Raji (cell line): ENCODE data around the gene CPSF6.

ENCODE experiments used
- POLR2A ChIP-seq: IDR thresholded peaks from 2 replicates; pipeline ENCODE4 v1.6.1; 2011; ENCODE audit warnings: low read depth, low read length, control low read depth; ENCODE audit not compliant: insufficient read depth

The CPSF6 gene

DNA sequence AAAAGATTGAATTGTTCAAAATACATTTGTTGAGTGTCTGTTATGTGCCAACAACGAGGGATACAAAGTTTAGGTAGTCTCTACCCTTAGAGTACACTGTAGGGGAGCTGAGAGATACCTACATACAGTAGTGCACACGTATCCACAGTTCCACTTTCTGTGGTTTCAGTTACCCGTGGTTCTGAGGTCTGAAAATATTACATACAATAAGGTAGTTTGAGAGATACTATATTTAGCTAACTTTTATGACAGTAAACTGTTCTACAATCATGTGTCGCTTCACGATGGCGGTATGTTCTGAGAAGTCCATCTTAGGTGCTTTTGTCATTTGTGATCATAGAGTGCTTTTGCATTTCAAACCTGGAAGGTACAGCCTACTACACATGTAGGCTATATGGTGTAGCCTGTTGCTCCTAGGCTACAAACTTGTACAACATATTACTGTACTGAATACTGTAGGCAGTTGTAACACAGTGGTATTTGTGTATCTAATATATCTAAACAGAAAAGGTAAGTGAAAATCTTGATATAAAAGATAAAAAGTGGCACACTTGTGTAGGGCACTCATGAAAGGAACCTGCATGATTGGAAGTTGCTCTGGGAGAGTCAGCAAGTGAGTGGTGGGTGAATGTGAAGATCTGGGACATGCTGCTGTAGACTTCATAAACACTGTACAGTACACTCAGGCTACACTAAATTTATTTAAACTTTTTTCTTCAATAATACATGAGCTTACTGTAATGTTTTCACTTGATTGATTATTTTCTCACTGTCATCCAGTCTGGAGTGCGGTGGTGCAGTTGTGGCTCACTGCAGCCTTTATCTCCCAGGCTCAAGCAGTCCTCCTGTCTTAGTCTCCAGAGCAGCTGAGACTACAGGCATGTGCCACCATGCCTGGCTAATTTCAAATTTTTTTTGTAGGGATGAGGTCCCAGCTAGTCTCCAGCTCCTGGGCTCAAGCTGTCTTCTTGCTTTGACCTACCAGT lies 4.0 kb downstream of the CPSF6 start:
- no peak for TF ChIP-seq POLR2A

DNA sequence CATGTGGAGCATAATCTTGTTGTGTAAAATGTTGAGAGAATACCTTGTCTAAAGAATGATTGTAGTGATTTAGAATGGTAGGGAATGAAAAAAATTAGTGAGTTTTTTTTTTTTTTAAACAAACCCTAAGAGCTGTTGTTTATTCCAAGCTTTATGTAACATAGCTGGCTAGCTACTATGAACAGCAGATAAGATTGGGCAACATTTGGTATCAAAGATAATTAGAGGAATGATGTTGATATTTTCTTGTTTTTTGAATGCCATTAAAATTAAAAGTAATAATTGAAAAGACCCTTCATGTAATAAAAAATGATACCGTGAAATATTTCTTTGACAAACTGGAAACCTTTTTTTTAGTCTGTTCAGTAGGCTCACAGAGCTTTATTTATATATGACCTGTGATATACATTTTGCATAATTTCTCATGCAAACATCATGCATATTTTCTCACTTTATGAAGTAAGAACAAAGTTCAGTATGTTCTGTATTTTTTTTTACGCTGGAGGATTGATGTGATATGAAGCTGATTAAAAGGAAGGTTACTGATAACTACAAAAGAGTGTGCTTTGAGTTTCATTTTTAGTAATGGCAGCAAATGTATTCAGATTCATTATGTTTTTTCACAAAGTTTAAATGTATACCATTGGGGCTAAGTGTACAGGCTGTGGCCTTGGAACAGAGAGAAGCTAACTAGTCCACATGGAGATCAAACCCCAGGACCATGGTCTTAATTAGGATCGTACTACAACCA lies 8.1 kb downstream of the CPSF6 start:
- TF ChIP-seq POLR2A: no peak

DNA sequence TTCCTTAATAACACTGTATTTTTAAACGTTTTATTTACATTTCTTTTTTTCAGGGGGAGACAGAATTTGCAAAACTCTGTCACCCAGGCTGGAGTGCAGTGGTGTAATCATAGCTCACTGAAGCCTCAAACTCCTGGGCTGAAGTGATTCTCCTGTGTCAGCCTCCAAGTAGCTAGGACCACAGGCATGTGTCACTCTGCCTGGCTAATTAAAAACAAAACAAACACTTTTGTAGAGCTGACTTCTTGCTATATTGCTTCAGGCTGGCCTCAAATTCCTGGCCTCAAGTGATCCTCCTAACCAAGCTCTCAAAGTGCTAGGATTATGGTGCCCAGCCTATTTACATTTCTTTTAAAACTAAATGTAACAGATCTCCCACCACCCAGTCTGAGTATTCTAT lies 12.7 kb downstream of the CPSF6 start:
- TF ChIP-seq POLR2A: no peak

DNA sequence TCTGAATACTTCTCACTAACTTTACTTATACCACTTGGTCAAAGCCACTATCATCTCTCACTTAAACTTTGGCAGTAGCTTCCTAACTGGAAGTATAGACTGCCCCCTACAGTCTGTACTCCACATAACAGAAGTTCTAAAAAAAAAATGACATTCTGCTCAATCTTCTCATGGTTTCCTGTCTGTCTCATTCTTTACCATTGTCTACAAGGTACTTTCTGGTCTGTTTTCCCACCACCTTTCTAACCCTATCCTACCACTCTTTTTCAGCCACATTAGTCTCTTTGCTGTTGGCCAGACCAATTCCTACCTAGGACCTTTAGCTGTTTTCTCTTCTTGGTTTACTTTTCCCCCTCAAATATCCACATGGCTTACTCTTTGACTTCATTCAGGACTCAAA lies 14.7 kb downstream of the CPSF6 start:
- no peak for TF ChIP-seq POLR2A

DNA sequence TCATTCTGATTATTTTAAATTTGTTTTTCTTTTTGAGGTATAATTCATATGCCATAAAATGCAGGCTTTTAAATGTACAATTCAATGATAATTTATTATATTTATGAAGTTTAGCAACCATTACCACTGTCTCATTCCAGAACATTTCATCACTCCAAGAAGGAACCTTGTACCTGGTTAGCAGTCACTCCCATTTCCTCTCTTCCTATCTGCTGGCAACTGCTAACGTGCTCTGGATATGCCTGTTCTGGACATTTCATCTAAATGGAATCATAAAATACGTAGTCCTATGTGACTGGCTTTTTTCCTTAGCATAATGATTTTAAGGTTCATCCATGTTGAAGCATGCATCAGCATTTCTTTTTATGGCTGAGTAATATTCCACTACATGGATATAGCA lies 15.5 kb downstream of the CPSF6 start:
- no peak for TF ChIP-seq POLR2A

DNA sequence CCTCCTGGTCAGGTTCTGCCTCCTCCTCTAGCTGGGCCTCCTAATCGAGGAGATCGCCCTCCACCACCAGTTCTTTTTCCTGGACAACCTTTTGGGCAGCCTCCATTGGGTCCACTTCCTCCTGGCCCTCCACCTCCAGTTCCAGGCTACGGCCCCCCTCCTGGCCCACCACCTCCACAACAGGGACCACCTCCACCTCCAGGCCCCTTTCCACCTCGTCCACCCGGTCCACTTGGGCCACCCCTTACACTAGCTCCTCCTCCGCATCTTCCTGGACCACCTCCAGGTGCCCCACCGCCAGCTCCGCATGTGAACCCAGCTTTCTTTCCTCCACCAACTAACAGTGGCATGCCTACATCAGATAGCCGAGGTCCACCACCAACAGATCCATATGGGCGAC lies 19.3 kb downstream of the CPSF6 start:
- no peak for TF ChIP-seq POLR2A

DNA sequence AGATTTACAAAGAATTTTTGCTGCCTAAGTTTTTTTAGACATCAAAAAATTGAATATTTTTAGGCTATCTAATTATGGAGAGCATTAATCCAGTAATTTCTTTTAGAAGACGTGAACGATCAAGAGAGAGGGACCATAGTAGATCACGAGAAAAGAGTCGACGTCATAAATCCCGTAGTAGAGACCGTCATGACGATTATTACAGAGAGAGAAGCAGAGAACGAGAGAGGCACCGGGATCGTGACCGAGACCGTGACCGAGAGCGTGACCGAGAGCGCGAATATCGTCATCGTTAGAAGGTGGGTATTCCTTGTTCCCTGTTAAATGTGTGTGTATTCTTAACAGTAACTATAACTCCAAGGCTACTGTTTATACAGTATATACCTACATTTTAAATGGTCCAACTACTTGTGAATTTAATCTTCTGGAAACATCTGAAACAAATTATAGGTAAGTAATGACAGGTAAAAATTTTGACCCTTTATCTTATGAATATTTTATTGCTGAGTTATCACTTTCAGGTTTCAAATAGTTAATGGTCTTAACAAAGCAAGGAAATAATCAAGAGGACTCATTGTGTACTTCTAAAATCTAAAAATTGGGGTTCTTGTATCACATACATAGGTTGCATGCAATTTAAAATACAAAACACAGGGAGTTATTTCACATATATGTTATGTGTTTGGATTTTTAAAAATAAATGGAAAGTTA lies 23.1 kb downstream of the CPSF6 start:
- TF ChIP-seq POLR2A: no peak

DNA sequence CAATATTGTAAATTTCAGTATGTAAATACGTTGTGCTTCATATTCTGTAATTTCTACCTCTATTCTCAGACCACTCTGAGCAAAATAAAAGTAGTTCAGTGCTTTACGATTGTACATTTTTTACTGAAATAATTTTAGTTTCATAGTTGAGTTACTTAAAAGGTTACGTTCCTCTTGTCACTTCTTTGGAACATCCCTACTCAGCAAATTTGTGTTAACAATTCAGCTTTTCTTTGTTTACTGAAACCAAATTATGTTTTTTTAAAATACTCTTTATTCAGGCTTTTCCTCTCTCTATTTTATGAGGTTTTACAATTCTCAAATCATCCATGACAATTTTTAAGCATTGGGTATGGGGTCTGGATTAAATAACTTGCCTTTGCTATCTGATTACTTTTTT lies 25.8 kb downstream of the CPSF6 start:
- TF ChIP-seq POLR2A: no peak

DNA sequence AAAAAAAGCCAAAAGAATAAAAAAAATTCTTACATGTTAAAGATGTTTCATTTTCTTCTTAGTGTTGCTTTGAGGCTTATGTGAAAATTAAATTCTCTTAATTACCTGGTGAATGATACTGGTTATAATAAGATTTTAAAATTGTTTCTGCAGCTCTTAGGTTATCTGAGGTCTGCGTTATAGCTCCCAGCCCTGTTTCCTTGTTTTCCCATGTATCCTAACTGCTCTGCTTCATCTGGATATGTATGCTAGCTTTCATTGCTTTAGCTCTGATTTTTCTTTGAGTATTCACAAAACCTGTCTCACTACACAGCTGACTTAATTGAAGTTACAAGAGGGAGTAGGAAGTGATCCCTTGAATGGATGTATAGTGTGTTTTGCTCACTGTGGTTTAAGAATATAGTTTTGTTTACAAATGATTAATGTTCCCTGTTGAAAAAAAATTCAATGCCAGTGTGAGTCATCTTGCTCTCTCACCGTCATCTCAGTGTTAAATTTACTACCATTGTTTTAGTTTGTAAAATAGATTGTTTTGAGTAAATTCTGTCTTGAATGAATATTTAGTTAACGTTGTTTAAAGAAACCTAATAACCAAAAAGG lies 26.8 kb downstream of the CPSF6 start:
- no peak for TF ChIP-seq POLR2A

DNA sequence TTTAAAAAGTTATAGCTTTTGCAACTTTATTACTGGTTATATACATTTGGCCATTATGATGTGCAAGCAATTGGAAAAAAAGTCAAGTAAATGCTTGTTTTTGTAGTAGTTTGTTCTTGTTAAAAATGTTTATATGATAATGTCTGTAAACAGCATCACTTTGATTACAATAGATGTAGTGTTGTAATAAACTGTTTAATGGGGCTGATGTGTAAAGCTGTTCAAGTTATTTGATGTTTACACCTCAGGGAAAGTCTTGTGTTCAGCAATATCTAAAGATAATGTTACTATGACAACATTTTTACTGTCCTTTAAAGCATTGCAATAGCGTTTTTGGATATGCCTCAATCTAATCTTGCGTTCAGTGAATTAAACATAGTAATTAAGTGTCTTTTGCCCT lies 30.4 kb downstream of the CPSF6 start:
- no peak for TF ChIP-seq POLR2A

DNA sequence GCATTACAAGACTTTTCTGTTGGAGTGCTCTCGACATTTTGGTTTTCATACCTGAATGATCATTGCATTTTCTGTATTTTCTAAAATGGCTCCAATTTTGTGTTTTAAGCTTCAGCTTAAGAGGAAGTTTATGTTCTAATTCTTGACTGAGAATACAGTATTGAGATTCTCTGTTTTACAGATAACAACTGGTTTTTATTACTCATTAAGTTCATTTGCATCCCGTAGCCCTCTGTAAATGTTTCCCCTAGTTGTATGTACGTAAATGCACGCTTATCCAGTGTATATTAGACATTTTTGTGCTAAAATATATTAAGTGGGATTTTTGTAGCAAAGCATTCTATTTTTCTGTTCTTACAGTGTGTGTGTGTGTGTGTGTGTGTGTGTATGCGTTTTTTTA lies 33.1 kb downstream of the CPSF6 start:
- no peak for TF ChIP-seq POLR2A

DNA sequence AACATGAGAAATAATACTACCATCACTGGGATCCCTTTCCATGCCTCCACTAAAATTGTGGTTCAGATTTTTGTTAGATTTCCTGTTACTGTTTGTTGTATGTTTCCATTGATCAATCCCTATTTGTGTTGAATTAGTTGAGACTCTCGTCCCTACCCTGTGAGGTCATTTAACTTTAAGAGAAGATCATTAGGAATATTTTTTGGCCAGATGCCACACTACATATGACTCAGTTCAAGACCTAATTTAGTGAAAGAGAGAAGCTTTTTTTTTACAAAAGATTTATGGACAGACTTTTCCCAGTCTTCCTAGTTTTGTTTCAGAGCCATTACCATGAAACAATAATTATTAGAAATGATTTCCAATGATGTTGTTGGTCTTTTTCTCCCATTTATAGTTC lies 35.5 kb downstream of the CPSF6 start:
- no peak for TF ChIP-seq POLR2A

DNA sequence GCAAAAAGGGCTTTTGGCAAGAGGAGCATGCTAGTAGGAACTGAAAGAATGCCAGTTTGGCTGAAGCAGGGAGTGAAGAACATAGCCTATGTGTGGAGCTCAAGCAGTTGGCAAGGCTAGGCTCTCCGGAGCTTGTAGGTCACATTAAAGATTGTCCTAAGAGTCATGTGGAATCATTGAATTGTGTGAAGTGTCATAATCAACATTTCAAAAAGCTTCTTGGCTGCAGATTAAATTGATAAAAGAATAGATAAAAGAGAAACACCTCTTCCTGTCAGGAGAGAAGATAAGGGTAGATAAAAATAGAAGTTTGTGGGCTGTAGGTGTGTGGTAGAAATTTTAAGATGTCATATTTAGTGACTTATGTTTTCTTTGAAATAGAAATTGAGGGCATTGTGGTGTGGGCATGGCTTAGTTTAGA lies 36.1 kb downstream of the CPSF6 start:
- no peak for TF ChIP-seq POLR2A

DNA sequence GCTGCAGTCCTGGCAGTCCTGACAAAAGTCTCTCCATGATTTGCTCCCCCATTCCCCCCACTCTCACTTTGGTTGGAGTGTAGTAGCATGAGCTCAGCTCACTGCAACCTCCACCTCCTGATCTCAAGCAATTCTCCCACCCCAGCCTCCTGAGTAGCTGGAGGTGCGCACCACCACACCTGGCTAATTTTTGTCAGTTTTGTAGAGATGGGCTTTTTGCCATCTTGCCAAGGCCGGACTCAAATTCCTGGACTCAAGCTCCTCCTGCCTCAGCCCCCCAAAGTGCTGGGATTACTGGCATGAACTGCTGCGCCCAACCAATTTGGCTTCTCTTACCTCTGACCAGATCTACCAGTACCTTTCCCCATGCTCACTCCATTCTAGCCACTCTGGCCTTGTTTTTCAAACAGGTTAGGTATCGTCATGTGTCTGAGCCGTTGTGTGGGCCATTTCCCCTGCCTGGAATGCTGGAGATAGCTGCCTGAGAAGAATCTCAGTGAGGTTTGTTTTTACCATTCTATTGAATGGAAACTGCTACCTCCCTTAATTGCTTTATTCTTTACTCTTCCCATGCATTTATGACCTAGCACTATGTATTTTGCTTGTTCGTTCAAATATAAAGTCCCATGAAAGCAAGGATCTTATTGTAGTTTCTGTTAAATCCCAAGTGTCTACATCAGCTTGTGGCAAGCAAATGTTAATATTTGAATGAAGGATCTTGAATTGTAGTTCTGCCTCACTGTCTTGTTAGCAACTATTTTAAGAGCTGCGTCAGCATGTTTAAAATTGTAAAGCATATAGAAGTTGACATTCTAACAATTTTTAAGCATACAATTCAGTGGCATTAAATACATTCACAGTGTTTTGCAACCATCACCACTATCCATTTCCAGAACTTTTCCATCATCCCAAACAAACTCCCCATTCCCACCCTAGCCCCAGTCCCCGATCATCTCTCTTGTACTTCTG lies 39.7 kb downstream of the CPSF6 start:
- no peak for TF ChIP-seq POLR2A
